IPS DF 4.7 (cell line): ENCODE results near the gene NUDT1.

Experiments used
- DNase-seq: peaks from one replicate; pipeline ENCODE4 v3.0.0-alpha.2; 2013; ENCODE audit warnings: low spot score; ENCODE audit errors: extremely low read depth

NUDT1 gene

GRCh38 chr7:2205036-2205780 is 36.8 kb upstream of the NUDT1 start:
- no peak for DNase-seq

- no peak for DNase-seq
Observed at GRCh38 chr7:2208712-2209111, 33.3 kb upstream of the NUDT1 start.

- no peak for DNase-seq
Observed at GRCh38 chr7:2209146-2209960, 32.7 kb upstream of the NUDT1 start.

GRCh38 chr7:2209961-2210323 is 32.1 kb upstream of the NUDT1 start:
- DNase-seq, result no peak

GRCh38 chr7:2210551-2211258 is 31.3 kb upstream of the NUDT1 start:
- DNase-seq, result no peak

- DNase-seq, result no peak
Observed at GRCh38 chr7:2211259-2211880, 30.7 kb upstream of the NUDT1 start.

- DNase-seq, result no peak
Observed at GRCh38 chr7:2211926-2212325, 30.1 kb upstream of the NUDT1 start.

GRCh38 chr7:2212906-2213305 is 29.1 kb upstream of the NUDT1 start:
- DNase-seq, result no peak

GRCh38 chr7:2213551-2214215 is 28.3 kb upstream of the NUDT1 start:
- DNase-seq, result no peak

- DNase-seq, result no peak
Observed at GRCh38 chr7:2214636-2215035, 27.4 kb upstream of the NUDT1 start.

- DNase-seq, result no peak
Observed at GRCh38 chr7:2215851-2216250, 26.2 kb upstream of the NUDT1 start.

GRCh38 chr7:2217206-2217605 is 24.8 kb upstream of the NUDT1 start:
- DNase-seq, result no peak

- no peak for DNase-seq
Observed at GRCh38 chr7:2217716-2218443, 24.1 kb upstream of the NUDT1 start.

- no peak for DNase-seq
Observed at GRCh38 chr7:2218444-2218785, 23.6 kb upstream of the NUDT1 start.

GRCh38 chr7:2219136-2219535 is 22.9 kb upstream of the NUDT1 start:
- DNase-seq, result no peak

GRCh38 chr7:2219606-2220005 is 22.4 kb upstream of the NUDT1 start:
- no peak for DNase-seq

- DNase-seq, result no peak
Observed at GRCh38 chr7:2220030-2220429, 22.0 kb upstream of the NUDT1 start.

- DNase-seq, result no peak
Observed at GRCh38 chr7:2220506-2220905, 21.5 kb upstream of the NUDT1 start.

GRCh38 chr7:2220954-2221353 is 21.1 kb upstream of the NUDT1 start:
- DNase-seq, result no peak

- DNase-seq, result no peak
Observed at GRCh38 chr7:2222516-2222915, 19.5 kb upstream of the NUDT1 start.

- no peak for DNase-seq
Observed at GRCh38 chr7:2223321-2223720, 18.7 kb upstream of the NUDT1 start.
